ENCODE measurements around the gene NDUFAB1. TPM values are rescaled to one million over a fixed set of nuclear protein-coding genes. Genes with fewer than 3 reads are reported as not detected.

The NDUFAB1 gene
- total RNA-seq, 1 donor from 2014 or later = 76.0 TPM

GRCh38 chr16:23597003-23597756 is 1.1 kb upstream of the NDUFAB1 start:
- no peaks in the 10 kb centered on the region for H3K9me3 Mint-ChIP-seq (ENCODE audit: unreplicated experiment)
- peaks cover 7% of the 10 kb centered on the region for H3K4me1 Mint-ChIP-seq (ENCODE audit: low read depth, unreplicated experiment)
- H3K4me3 Mint-ChIP-seq (ENCODE audit: unreplicated experiment) = peak overlapping the region; percentile 80
- H3K27me3 Mint-ChIP-seq (ENCODE audit: unreplicated experiment) = peaks cover 4% of the 10 kb centered on the region
- peak; percentile 57 for DNase-seq
- H3K36me3 Mint-ChIP-seq (ENCODE audit: unreplicated experiment) = no peaks in the 10 kb centered on the region
- no peak for TF ChIP-seq CTCF (IDR thresholded peaks at IDR 0.05; ENCODE audit: partially characterized antibody, unreplicated experiment)
- H3K27ac Mint-ChIP-seq (ENCODE audit: unreplicated experiment) = peak overlapping the region; percentile 53

- Mint-ChIP-seq H3K36me3 (ENCODE audit: unreplicated experiment) (no peaks in the 10 kb centered on the region), H3K9me3 (ENCODE audit: unreplicated experiment) (no peaks in the 10 kb centered on the region), H3K4me1 (ENCODE audit: low read depth, unreplicated experiment) (peaks cover 7% of the 10 kb centered on the region), H3K4me3 (ENCODE audit: unreplicated experiment) (peak overlapping the region; percentile 87), H3K27ac (ENCODE audit: unreplicated experiment) (peak overlapping the region; percentile 44), H3K27me3 (ENCODE audit: unreplicated experiment) (peaks cover 4% of the 10 kb centered on the region)
- no peak for DNase-seq
- no peak for TF ChIP-seq CTCF (IDR thresholded peaks at IDR 0.05; ENCODE audit: partially characterized antibody, unreplicated experiment)
Observed at GRCh38 chr16:23595246-23595950, 718 bp downstream of the NDUFAB1 start.

DNA sequence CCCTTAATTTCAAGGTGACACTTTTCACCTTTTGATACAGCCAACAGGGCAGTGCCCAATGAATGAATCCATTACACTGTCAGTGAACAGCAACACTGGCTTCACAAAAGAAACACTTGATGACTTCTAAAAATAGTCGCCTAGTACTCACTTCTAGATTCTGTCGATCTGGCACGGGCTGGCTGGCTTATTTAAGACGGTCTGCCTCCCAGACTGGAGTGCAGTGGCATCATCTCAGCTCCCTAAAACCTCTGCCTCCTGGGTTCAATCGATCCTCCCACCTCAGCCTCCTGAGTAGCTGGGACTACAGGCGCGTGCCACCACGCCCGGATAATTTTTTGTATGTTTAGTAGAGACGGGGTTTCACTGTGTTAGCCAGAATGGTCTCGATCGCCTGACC is 1.9 kb downstream of the NDUFAB1 start:
- DNase-seq = no peak
- H3K4me1 Mint-ChIP-seq (ENCODE audit: low read depth, unreplicated experiment) = peaks cover 3% of the 10 kb centered on the region
- H3K36me3 Mint-ChIP-seq (ENCODE audit: unreplicated experiment) = no peaks in the 10 kb centered on the region
- H3K9me3 Mint-ChIP-seq (ENCODE audit: unreplicated experiment) = no peaks in the 10 kb centered on the region
- no peak overlapping the region for H3K4me3 Mint-ChIP-seq (ENCODE audit: unreplicated experiment)
- TF ChIP-seq CTCF (IDR thresholded peaks at IDR 0.05; ENCODE audit: partially characterized antibody, unreplicated experiment) = no peak
- H3K27me3 Mint-ChIP-seq (ENCODE audit: unreplicated experiment) = peaks cover 3% of the 10 kb centered on the region
- H3K27ac Mint-ChIP-seq (ENCODE audit: unreplicated experiment) = no peak overlapping the region

DNA sequence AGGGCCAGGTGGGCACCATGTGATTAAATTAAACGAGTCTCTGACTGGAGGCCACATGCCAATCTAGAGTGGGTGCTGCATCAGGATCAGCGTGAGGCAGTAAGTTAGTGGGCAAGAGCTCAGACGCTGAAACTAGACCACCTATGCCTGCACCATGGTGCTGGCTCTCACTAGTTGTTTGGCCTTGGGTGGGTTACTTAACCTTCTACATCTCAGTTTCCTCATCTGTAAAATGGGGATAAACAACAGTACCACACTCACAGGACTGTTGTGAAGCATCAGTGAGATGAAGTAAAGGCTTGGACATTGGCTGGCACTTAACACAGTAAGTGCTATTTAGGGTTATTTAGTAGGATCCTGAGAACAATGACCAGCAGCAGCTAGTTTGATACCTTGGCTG is 5.9 kb downstream of the NDUFAB1 start:
- TF ChIP-seq CTCF (IDR thresholded peaks at IDR 0.05; ENCODE audit: partially characterized antibody, unreplicated experiment) = no peak
- Mint-ChIP-seq H3K36me3 (ENCODE audit: unreplicated experiment) (no peaks in the 10 kb centered on the region), H3K27me3 (ENCODE audit: unreplicated experiment) (peaks cover under 1% of the 10 kb centered on the region), H3K27ac (ENCODE audit: unreplicated experiment) (no peak overlapping the region), H3K9me3 (ENCODE audit: unreplicated experiment) (peaks cover 1% of the 10 kb centered on the region), H3K4me1 (ENCODE audit: low read depth, unreplicated experiment) (no peaks in the 10 kb centered on the region), H3K4me3 (ENCODE audit: unreplicated experiment) (no peak overlapping the region)
- no peak for DNase-seq

DNA sequence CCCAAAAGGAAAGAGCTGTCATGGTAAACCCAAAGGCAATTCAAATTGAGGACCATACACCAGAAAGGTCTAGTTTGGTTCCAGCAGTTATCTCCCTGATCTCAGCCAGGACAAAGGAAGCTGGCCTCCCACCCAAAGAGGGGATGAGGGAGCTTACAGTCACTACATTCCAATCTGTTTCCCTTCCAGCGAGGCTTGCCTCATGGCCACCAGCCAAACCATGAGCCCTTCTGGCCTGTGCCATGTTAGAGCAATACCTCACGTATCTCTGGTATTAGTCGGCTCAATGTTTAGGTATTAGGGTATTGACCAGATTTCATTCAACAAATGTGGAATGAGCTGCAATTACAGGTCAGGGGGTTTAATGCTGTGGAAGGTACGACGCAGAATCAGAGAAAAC is 8.4 kb downstream of the NDUFAB1 start:
- H3K9me3 Mint-ChIP-seq (ENCODE audit: unreplicated experiment) = peaks cover 1% of the 10 kb centered on the region
- no peak overlapping the region for H3K4me3 Mint-ChIP-seq (ENCODE audit: unreplicated experiment)
- no peaks in the 10 kb centered on the region for H3K4me1 Mint-ChIP-seq (ENCODE audit: low read depth, unreplicated experiment)
- TF ChIP-seq CTCF (IDR thresholded peaks at IDR 0.05; ENCODE audit: partially characterized antibody, unreplicated experiment) = no peak
- H3K27ac Mint-ChIP-seq (ENCODE audit: unreplicated experiment) = no peak overlapping the region
- DNase-seq = no peak
- H3K36me3 Mint-ChIP-seq (ENCODE audit: unreplicated experiment) = peaks cover 4% of the 10 kb centered on the region
- peaks cover 3% of the 10 kb centered on the region for H3K27me3 Mint-ChIP-seq (ENCODE audit: unreplicated experiment)
